ENCODE measurements around the gene EMP1. TPM values are rescaled to one million over a fixed set of nuclear protein-coding genes. Genes with fewer than 3 reads are reported as not detected.

EMP1 gene, protein sequence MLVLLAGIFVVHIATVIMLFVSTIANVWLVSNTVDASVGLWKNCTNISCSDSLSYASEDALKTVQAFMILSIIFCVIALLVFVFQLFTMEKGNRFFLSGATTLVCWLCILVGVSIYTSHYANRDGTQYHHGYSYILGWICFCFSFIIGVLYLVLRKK
- 8.1 TPM for total RNA-seq
- 33.1 TPM for polyA plus RNA-seq
- long read RNA-seq, donor 1, full-length matches to known transcripts: 1 of 1 reads
- long read RNA-seq, donor 1, partial matches to known transcripts: 0 of 1 reads
- long read RNA-seq, donor 1, other reads (novel, unspliced or antisense): 0 of 1 reads
- long read RNA-seq, donor 2: 0 reads
- long read RNA-seq, donor 3, full-length matches to known transcripts: 7 of 7 reads
- long read RNA-seq, donor 3, partial matches to known transcripts: 0 of 7 reads
- long read RNA-seq, donor 3, other reads (novel, unspliced or antisense): 0 of 7 reads
- long read RNA-seq, donor 4, full-length matches to known transcripts: 4 of 4 reads
- long read RNA-seq, donor 4, partial matches to known transcripts: 0 of 4 reads
- long read RNA-seq, donor 4, other reads (novel, unspliced or antisense): 0 of 4 reads
- long read RNA-seq, donor 5, full-length matches to known transcripts: 12 of 12 reads
- long read RNA-seq, donor 5, partial matches to known transcripts: 0 of 12 reads
- long read RNA-seq, donor 5, other reads (novel, unspliced or antisense): 0 of 12 reads
- long read RNA-seq, donor 6, full-length matches to known transcripts: 7 of 7 reads
- long read RNA-seq, donor 6, partial matches to known transcripts: 0 of 7 reads
- long read RNA-seq, donor 6, other reads (novel, unspliced or antisense): 0 of 7 reads
- long read RNA-seq, donor 7, full-length matches to known transcripts: 7 of 13 reads
- long read RNA-seq, donor 7, partial matches to known transcripts: 6 of 13 reads
- long read RNA-seq, donor 7, other reads (novel, unspliced or antisense): 0 of 13 reads
- long read RNA-seq, donor 8, full-length matches to known transcripts: 3 of 3 reads
- long read RNA-seq, donor 8, partial matches to known transcripts: 0 of 3 reads
- long read RNA-seq, donor 8, other reads (novel, unspliced or antisense): 0 of 3 reads
- long read RNA-seq, donor 9, full-length matches to known transcripts: 4 of 4 reads
- long read RNA-seq, donor 9, partial matches to known transcripts: 0 of 4 reads
- long read RNA-seq, donor 9, other reads (novel, unspliced or antisense): 0 of 4 reads
- long read RNA-seq, donor 10, full-length matches to known transcripts: 10 of 10 reads
- long read RNA-seq, donor 10, partial matches to known transcripts: 0 of 10 reads
- long read RNA-seq, donor 10, other reads (novel, unspliced or antisense): 0 of 10 reads

DNA sequence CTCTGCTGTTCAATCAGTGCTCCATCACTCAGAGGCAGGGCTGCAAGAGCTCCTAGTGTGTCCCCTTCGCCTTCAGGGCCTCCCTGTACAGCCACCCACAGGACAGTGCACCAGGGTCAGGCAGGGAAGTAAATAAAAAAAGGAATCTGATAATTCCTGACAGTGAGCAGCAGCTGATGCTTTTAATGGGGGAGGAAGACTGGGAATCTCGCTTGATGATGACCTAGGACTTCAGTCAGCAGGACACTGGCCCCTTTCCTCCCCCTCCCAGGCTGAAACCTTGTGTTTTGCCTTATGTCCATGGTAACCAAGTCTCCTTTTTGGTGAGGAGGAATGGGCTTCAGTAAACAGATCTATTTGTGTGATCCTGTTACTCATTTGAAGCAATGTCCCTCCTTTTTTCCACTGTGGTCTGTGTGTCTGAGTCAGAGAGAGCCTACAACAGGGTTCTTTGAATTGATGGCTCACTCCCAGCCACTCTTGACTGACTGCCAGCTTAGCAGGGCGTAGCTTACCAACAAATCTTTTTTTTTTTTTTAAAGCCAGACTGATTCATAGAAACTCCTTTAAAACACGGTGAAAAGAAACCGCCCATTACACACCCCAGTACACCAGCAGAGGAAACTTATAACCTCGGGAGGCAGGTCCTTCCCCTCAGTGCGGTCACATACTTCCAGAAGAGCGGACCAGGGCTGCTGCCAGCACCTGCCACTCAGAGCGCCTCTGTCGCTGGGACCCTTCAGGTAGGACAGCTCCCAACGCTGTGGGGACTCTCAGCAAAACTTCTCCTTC is at the start of gene EMP1:
Gene EMP1, plus strand, starts transcription at position 597 of the 792 bp plus-strand sequence. CDS start 14,785 bp downstream, outside the sequence.
- Histone ChIP-seq H3K27ac (ENCODE audit: low read depth in 1 of 2, low read length in 1 of 2) (peak within 1 kb of the TSS; percentile 65 to 87), H3K27me3 (ENCODE audit: control insufficient read depth in 2 of 2, insufficient read depth in 1 of 2, low read length in 1 of 2) (no peaks in the 10 kb centered on the region), H3K9me3 (ENCODE audit: control insufficient read depth in 2 of 2, insufficient read depth in 1 of 2, low read length in 1 of 2) (no peaks in the 10 kb centered on the region), H3K4me3 (ENCODE audit: low read length in 2 of 2) (peak within 1 kb of the TSS; percentile 7 to 24), H3K4me1 (ENCODE audit: control insufficient read depth in 2 of 2, insufficient read depth in 2 of 2, low read length in 2 of 2) (peaks cover 0 to 20% of the 10 kb centered on the region in 2 donors), H3K36me3 (ENCODE audit: control insufficient read depth in 2 of 2, insufficient read depth in 2 of 2, low read length in 1 of 2) (no peaks in the 10 kb centered on the region)
- DNase-seq (ENCODE audit: low read depth in 6 of 9, low spot score in 9 of 9): peak in 2 of 9 donors; percentile 6 to 50
- 18% methylated on average over 11 of the region's 11 CpGs for WGBS

DNA sequence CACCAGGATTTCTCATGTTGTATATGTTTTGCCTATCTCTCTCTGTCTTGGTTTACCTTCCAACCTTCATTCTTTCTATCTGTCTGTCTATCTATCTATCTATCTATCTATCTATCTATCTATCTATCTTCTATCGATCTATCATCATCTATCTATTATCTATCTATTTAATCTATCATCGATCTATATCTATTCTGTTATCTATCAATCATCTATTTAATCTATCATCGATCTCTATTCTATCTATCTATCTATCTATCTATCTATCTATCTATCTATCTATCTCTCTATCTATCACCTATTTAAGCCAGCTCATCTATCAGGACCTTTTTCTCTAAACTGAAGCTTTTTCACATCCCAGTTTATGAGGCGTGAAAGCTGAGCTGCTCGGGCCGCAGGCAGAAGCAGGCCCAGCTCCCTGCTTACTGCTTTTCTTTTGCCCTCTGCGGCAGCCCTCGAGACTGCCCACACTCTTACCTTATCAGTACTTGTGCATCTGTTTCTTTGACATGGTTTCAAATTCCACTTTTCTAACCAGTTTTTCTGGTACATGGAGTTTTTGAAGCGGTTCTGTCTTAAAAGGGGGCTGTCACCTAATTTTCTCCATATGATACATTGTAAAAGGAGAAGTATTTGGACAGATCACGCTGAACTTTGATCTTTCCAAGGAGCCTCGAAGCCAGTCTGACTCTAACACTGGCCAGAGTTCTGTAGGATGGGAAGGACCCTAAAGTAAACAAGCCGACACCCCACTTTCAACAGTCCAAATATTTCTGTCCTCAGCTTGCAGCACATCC is 48.6 kb upstream of the EMP1 start:
- no peaks in the 10 kb centered on the region for H3K36me3 ChIP-seq (ENCODE audit: control insufficient read depth in 2 of 2, insufficient read depth in 2 of 2, low read length in 1 of 2)

DNA sequence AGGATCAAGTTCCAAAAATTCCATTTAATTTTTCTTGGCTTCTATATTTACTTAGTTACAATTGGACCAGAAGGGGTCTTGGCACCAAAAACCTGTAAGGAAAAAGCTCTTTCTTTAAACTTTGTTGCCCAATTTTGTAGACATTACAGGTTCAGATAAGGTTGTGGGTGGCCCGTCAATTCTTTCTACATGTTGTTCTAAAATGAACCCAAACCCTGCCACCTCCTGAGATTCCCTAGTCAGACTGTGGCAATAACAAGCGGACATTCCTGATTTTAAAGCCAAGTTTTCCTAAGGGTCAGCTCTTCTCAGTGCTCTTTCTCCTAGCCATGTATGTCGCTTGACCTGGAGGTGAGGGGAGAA is 48.1 kb upstream of the EMP1 start:
- Histone ChIP-seq H3K36me3 (ENCODE audit: control insufficient read depth in 2 of 2, insufficient read depth in 2 of 2, low read length in 1 of 2) (no peaks in the 10 kb centered on the region), H3K27ac (ENCODE audit: low read depth in 1 of 2, low read length in 1 of 2) (peak overlapping the region in 1 of 2 donors; percentile 6), H3K4me1 (ENCODE audit: control insufficient read depth in 2 of 2, insufficient read depth in 2 of 2, low read length in 2 of 2) (peaks cover 0 to 6% of the 10 kb centered on the region in 2 donors), H3K9me3 (ENCODE audit: control insufficient read depth in 2 of 2, insufficient read depth in 1 of 2, low read length in 1 of 2) (no peaks in the 10 kb centered on the region), H3K4me3 (ENCODE audit: low read length in 2 of 2) (no peak overlapping the region), H3K27me3 (ENCODE audit: control insufficient read depth in 2 of 2, insufficient read depth in 1 of 2, low read length in 1 of 2) (no peaks in the 10 kb centered on the region)
- 95% methylated on average over 3 of the region's 3 CpGs for WGBS
- DNase-seq (ENCODE audit: low read depth in 6 of 9, low spot score in 9 of 9): no peak

More for the DNA sequence above, 48.6 kb upstream of the EMP1 start:
- DNase-seq (ENCODE audit: low read depth in 6 of 9, low spot score in 9 of 9): peak in 1 of 9 donors; percentile 19
- WGBS: 57% methylated on average over 12 of the region's 12 CpGs
- Histone ChIP-seq H3K27me3 (ENCODE audit: control insufficient read depth in 2 of 2, insufficient read depth in 1 of 2, low read length in 1 of 2) (no peaks in the 10 kb centered on the region), H3K4me3 (ENCODE audit: low read length in 2 of 2) (no peak overlapping the region), H3K4me1 (ENCODE audit: control insufficient read depth in 2 of 2, insufficient read depth in 2 of 2, low read length in 2 of 2) (peaks cover 0 to 6% of the 10 kb centered on the region in 2 donors), H3K27ac (ENCODE audit: low read depth in 1 of 2, low read length in 1 of 2) (no peak overlapping the region), H3K9me3 (ENCODE audit: control insufficient read depth in 2 of 2, insufficient read depth in 1 of 2, low read length in 1 of 2) (no peaks in the 10 kb centered on the region)

DNA sequence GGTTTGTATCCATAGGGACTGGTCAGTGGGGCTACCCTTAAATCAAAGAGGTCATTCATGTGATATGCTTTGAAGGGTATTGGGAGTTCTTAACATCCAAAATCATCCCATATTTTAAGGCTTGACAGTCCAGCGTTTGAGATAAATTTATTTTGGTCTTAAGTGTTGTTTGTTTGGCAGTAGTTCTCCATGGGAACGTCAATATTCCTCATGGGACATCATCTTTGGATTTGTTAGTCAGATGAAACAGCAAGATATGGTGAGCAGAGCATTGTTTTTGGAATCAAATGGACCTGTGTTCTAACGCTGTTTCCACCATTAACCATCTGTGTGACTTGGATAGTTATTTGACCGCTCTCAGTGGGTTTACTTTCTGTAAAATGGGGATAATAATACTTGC is 47.1 kb upstream of the EMP1 start:
- H3K4me3 ChIP-seq (ENCODE audit: low read length in 2 of 2): no peak overlapping the region
- H3K27me3 ChIP-seq (ENCODE audit: control insufficient read depth in 2 of 2, insufficient read depth in 1 of 2, low read length in 1 of 2): no peaks in the 10 kb centered on the region
- WGBS: 97% methylated on average over 4 of the region's 4 CpGs
- H3K4me1 ChIP-seq (ENCODE audit: control insufficient read depth in 2 of 2, insufficient read depth in 2 of 2, low read length in 2 of 2): peaks cover 0 to 3% of the 10 kb centered on the region in 2 donors
- H3K36me3 ChIP-seq (ENCODE audit: control insufficient read depth in 2 of 2, insufficient read depth in 2 of 2, low read length in 1 of 2): no peaks in the 10 kb centered on the region
- H3K9me3 ChIP-seq (ENCODE audit: control insufficient read depth in 2 of 2, insufficient read depth in 1 of 2, low read length in 1 of 2): no peaks in the 10 kb centered on the region
- no peak for DNase-seq (ENCODE audit: low read depth in 6 of 9, low spot score in 9 of 9)
- H3K27ac ChIP-seq (ENCODE audit: low read depth in 1 of 2, low read length in 1 of 2): no peak overlapping the region

DNA sequence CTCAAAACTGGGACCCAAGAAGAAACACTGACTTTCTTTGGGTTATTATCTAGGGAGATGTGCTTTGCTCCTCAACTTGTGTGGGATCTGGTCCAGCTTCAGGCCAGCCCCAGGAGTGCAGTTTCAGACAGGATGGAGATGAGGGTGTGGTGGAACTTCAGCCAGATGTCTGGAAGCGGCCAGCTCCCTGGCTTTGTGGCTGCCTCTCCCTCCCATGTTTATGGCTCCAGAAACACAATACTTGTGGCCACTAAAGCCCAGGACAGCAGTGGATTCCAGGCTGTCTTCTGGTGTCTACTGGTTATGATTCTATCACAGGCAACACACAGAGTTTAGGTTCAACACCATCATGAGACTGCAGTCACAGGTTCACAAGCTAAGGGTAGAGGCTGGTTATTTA is 44.2 kb upstream of the EMP1 start:
- Histone ChIP-seq H3K36me3 (ENCODE audit: control insufficient read depth in 2 of 2, insufficient read depth in 2 of 2, low read length in 1 of 2) (no peaks in the 10 kb centered on the region), H3K9me3 (ENCODE audit: control insufficient read depth in 2 of 2, insufficient read depth in 1 of 2, low read length in 1 of 2) (no peaks in the 10 kb centered on the region), H3K27me3 (ENCODE audit: control insufficient read depth in 2 of 2, insufficient read depth in 1 of 2, low read length in 1 of 2) (no peaks in the 10 kb centered on the region), H3K27ac (ENCODE audit: low read depth in 1 of 2, low read length in 1 of 2) (no peak overlapping the region), H3K4me3 (ENCODE audit: low read length in 2 of 2) (no peak overlapping the region), H3K4me1 (ENCODE audit: control insufficient read depth in 2 of 2, insufficient read depth in 2 of 2, low read length in 2 of 2) (peaks cover 0 to 3% of the 10 kb centered on the region in 2 donors)
- WGBS: 100% methylated on average over 1 of the region's 1 CpG
- DNase-seq (ENCODE audit: low read depth in 6 of 9, low spot score in 9 of 9): no peak

DNA sequence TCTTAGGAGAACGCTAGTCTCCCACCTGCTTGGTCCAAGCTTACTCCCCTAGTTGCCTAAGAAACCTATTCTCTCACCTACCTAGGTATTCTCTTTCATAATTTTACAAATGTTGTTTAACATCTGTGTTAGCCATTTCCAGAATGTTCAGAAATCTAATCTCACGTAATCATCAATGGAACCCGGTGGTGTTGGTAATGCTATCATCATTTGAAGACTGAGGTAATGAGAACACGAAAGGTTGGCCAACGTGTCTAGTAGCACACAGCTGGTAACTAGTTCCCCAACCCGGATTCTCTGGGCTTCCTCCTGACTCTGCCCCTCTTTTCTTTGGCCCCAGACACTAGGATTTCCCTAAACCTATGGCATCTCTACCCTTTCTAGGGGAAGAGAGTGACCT is 43.8 kb upstream of the EMP1 start:
- 99% methylated on average over 6 of the region's 6 CpGs for WGBS
- no peak overlapping the region for H3K4me3 ChIP-seq (ENCODE audit: low read length in 2 of 2)
- no peaks in the 10 kb centered on the region for H3K9me3 ChIP-seq (ENCODE audit: control insufficient read depth in 2 of 2, insufficient read depth in 1 of 2, low read length in 1 of 2)
- H3K27ac ChIP-seq (ENCODE audit: low read depth in 1 of 2, low read length in 1 of 2): no peak overlapping the region
- H3K27me3 ChIP-seq (ENCODE audit: control insufficient read depth in 2 of 2, insufficient read depth in 1 of 2, low read length in 1 of 2): no peaks in the 10 kb centered on the region
- DNase-seq (ENCODE audit: low read depth in 6 of 9, low spot score in 9 of 9): no peak
- peaks cover 0 to 3% of the 10 kb centered on the region in 2 donors for H3K4me1 ChIP-seq (ENCODE audit: control insufficient read depth in 2 of 2, insufficient read depth in 2 of 2, low read length in 2 of 2)
- no peaks in the 10 kb centered on the region for H3K36me3 ChIP-seq (ENCODE audit: control insufficient read depth in 2 of 2, insufficient read depth in 2 of 2, low read length in 1 of 2)

DNA sequence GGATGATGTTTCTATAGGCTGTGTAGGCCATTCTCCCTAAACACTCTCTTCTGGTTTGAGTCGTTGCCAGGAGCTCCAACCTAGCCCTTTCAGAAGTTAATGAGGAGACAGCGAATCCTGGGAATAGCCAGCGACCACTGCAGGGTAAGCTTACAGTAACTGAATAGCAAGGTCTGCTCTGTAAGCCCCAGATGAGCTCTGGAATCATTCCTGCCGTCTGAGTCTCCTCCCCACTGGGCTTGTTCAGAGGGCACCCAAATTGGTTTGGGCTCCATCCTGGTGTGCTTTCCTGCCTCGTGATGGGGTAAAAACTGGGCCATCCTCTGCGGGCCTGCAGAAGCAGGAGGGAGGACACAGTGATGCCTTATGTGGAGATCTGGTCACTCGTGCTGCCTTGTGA is 43.3 kb upstream of the EMP1 start:
- H3K4me1 ChIP-seq (ENCODE audit: control insufficient read depth in 2 of 2, insufficient read depth in 2 of 2, low read length in 2 of 2): peaks cover 0 to 2% of the 10 kb centered on the region in 2 donors
- no peak overlapping the region for H3K4me3 ChIP-seq (ENCODE audit: low read length in 2 of 2)
- 98% methylated on average over 7 of the region's 7 CpGs for WGBS
- DNase-seq (ENCODE audit: low read depth in 6 of 9, low spot score in 9 of 9): no peak
- H3K27ac ChIP-seq (ENCODE audit: low read depth in 1 of 2, low read length in 1 of 2): no peak overlapping the region
- no peaks in the 10 kb centered on the region for H3K9me3 ChIP-seq (ENCODE audit: control insufficient read depth in 2 of 2, insufficient read depth in 1 of 2, low read length in 1 of 2)
- H3K27me3 ChIP-seq (ENCODE audit: control insufficient read depth in 2 of 2, insufficient read depth in 1 of 2, low read length in 1 of 2): no peaks in the 10 kb centered on the region
- H3K36me3 ChIP-seq (ENCODE audit: control insufficient read depth in 2 of 2, insufficient read depth in 2 of 2, low read length in 1 of 2): no peaks in the 10 kb centered on the region
